Choroid plexus epithelial cell (primary cell): Measurements from ENCODE around the gene RNU5D-1.
A peak's percentile ranks its signal among the peaks of the same experiment; 100 is the strongest.
"Not testable (repeated sequence)": the region's sequence is repeated elsewhere in the genome, so short reads cannot be mapped to it uniquely, and the experiment has no call there.

Experiments
- DNase-seq: peaks from one replicate; pipeline ENCODE4 v3.0.0-alpha.2; 2010; ENCODE audit warnings: low read depth
- H3K4me3 ChIP-seq: 2 replicates; pipeline ENCODE4 v1.5.1; 2011; ENCODE audit warnings: low read depth, mild to moderate bottlenecking, control low read depth, low read length, moderate library complexity
- CTCF ChIP-seq: conservative IDR thresholded peaks from 2 replicates; pipeline ENCODE4 v1.5.1; 2011; ENCODE audit warnings: low read depth, mild to moderate bottlenecking, control low read depth, inconsistent platforms, low read length, moderate library complexity

Gene RNU5D-1

GRCh38 chr1:44775930-44776729, 45.2 kb upstream of the RNU5D-1 start:
- DNase-seq: peak; percentile 37
- no peak for TF ChIP-seq CTCF
- H3K4me3 ChIP-seq: peak overlapping the region; percentile 98

- DNase-seq: peak; percentile 96
- peak within 1 kb of the TSS; percentile 98 for H3K4me3 ChIP-seq
- TF ChIP-seq CTCF: no peak
Measured at GRCh38 chr1:44775078-44775929, 44.3 kb upstream of the RNU5D-1 start, which contains the start of gene RPS8. RPS8 (plus strand) TSS chr1:44775540; CDS start chr1:44775597, 57 bp downstream.

GRCh38 chr1:44766421-44766820, 35.5 kb upstream of the RNU5D-1 start:
- not testable (repeated sequence) for DNase-seq, H3K4me3 ChIP-seq

GRCh38 chr1:44760876-44761275, 29.9 kb upstream of the RNU5D-1 start:
- no peak for TF ChIP-seq CTCF
- no peak for DNase-seq
- no peak overlapping the region for H3K4me3 ChIP-seq

GRCh38 chr1:44759077-44759476, 28.1 kb upstream of the RNU5D-1 start:
- no peak for DNase-seq
- no peak overlapping the region for H3K4me3 ChIP-seq
- no peak for TF ChIP-seq CTCF

GRCh38 chr1:44757420-44757819, 26.4 kb upstream of the RNU5D-1 start:
- no peak for DNase-seq
- H3K4me3 ChIP-seq: no peak overlapping the region
- TF ChIP-seq CTCF: no peak

GRCh38 chr1:44747878-44748277, 16.9 kb upstream of the RNU5D-1 start:
- H3K4me3 ChIP-seq: no peak overlapping the region
- peak; percentile 7 for TF ChIP-seq CTCF
- peak; percentile 13 for DNase-seq
